Stimulated activated naive CD8-positive, alpha-beta T cell treated with anti-CD3 and anti-CD28 coated beads, Interleukin-15, Interleukin-2, amounts not matched to agents 100 U/mL and 50 U/mL, for 24 hours (primary cell): ENCODE results near the gene UHMK1.
"Not testable (repeated sequence)": the region's sequence is repeated elsewhere in the genome, so short reads cannot be mapped to it uniquely, and the experiment has no call there.

Source experiments
- ATAC-seq: fragments of 150-1000 bp; cut with Tn5 transposase; one replicate; pipeline ENCODE4 v1.10.0; 2021
- DNase-seq: peaks from one replicate; pipeline ENCODE4 v3.0.0; 2021

Gene UHMK1

GRCh38 chr1:162566870-162567269 is 69.3 kb downstream of the UHMK1 start:
- DNase-seq (no peak), ATAC-seq (no peak)

- DNase-seq (no peak), ATAC-seq (no peak)
These were observed 71.2 kb downstream of the UHMK1 start for GRCh38 chr1:162568802-162569201.

- DNase-seq: no peak
- ATAC-seq: no peak
These were observed 73.1 kb downstream of the UHMK1 start for GRCh38 chr1:162570718-162571117.

- not testable (repeated sequence) for ATAC-seq, DNase-seq
These were observed 73.5 kb downstream of the UHMK1 start for GRCh38 chr1:162571121-162571520.

- DNase-seq (no peak), ATAC-seq (no peak)
These were observed 74.1 kb downstream of the UHMK1 start for GRCh38 chr1:162571696-162572095.

- DNase-seq: no peak
These were observed 75.5 kb downstream of the UHMK1 start for GRCh38 chr1:162573136-162573535.

GRCh38 chr1:162578071-162578700 is 80.6 kb downstream of the UHMK1 start:
- no peak for DNase-seq
- ATAC-seq: no peak

More at GRCh38 chr1:162573136-162573535, 75.5 kb downstream of the UHMK1 start:
- no peak for ATAC-seq

GRCh38 chr1:162578936-162579335 is 81.3 kb downstream of the UHMK1 start:
- ATAC-seq: no peak
- DNase-seq: no peak
